Colonic mucosa (tissue), 4 donors: ENCODE results near the gene TNS2. TPM values are rescaled to one million over a fixed set of nuclear protein-coding genes. Genes with fewer than 3 reads are reported as not detected.

Source experiments
- DNase-seq: peaks from one replicate; pipeline ENCODE4 v3.0.0-alpha.2; 2020
- H3K27ac ChIP-seq: fragments of 200-600 bp; one replicate; pipeline ENCODE4 v1.8.0; 2021
- H3K27me3 ChIP-seq: fragments of 200-600 bp; one replicate; pipeline ENCODE4 v1.8.0; 2021
- H3K36me3 ChIP-seq: fragments of 200-600 bp; one replicate; pipeline ENCODE4 v1.8.0; 2021
- H3K4me1 ChIP-seq: fragments of 200-600 bp; one replicate; pipeline ENCODE4 v1.8.0; 2021; ENCODE audit warnings: mild to moderate bottlenecking
- H3K4me3 ChIP-seq: fragments of 200-600 bp; one replicate; pipeline ENCODE4 v1.8.0; 2021
- H3K9ac ChIP-seq, 2 donors: one replicate each; pipeline ENCODE4 v1.7.0; 2013; ENCODE audit warnings: control low read depth in 2 of 2, low read depth in 2 of 2, low read length in 2 of 2
- H3K9me3 ChIP-seq: fragments of 200-600 bp; one replicate; pipeline ENCODE4 v1.8.0; 2021
- CTCF ChIP-seq: fragments of 200-600 bp; IDR thresholded peaks from one replicate; pipeline ENCODE4 v1.8.0; 2022; ENCODE audit warnings: antibody characterized with exemption, mild to moderate bottlenecking
- intact Hi-C: fragments of 100-400 bp; cut with DNase I; formaldehyde crosslinking; loops from one replicate; pipeline ENCODE4 v1.14.1; 2022
- total RNA-seq, 2 donors: library from RNA; stranded (reverse); fragmentation: NEBNext Ultra II Directional in 1 of 2; extraction: Animal tissue kit (Norgen Biotek cat#: 25700) in 1 of 2; gene quantifications; one replicate each; pipeline ENCODE4 v1.2.1, GENCODE V29; 2021
- donor health status: healthy.
- donor health status: DM: no; HTN: no; CAD: no.
- donor health status: DM: no; HTN: no; CAD: no.

The TNS2 gene
- total RNA-seq, 2 donors from 2014 or later = 26.0 to 27.1 TPM

GRCh38 chr12:53061404-53062010, 11.6 kb downstream of the TNS2 start:
- H3K36me3 ChIP-seq = no peaks in the 10 kb centered on the region
- H3K27ac ChIP-seq = no peak overlapping the region
- H3K9ac ChIP-seq = no peak overlapping the region
- H3K9me3 ChIP-seq = no peaks in the 10 kb centered on the region
- intact Hi-C loops = no loop called here
- H3K4me1 ChIP-seq = peaks cover 12% of the 10 kb centered on the region
- no peak overlapping the region for H3K4me3 ChIP-seq
- TF ChIP-seq CTCF = no peak
- H3K27me3 ChIP-seq = no peaks in the 10 kb centered on the region
- DNase-seq = peak; percentile 88

- peak; percentile 18 for DNase-seq
- H3K36me3 ChIP-seq = no peaks in the 10 kb centered on the region
- intact Hi-C loops = no loop called here
- peak overlapping the region; percentile 4 to 29 for H3K9ac ChIP-seq
- no peak for TF ChIP-seq CTCF
- no peak overlapping the region for H3K4me3 ChIP-seq
- peaks cover 12% of the 10 kb centered on the region for H3K4me1 ChIP-seq
- no peaks in the 10 kb centered on the region for H3K9me3 ChIP-seq
- H3K27ac ChIP-seq = peak overlapping the region; percentile 27
- no peaks in the 10 kb centered on the region for H3K27me3 ChIP-seq
Observed at GRCh38 chr12:53062011-53062961, 12.4 kb downstream of the TNS2 start.

- H3K9me3 ChIP-seq = no peaks in the 10 kb centered on the region
- H3K9ac ChIP-seq = peak overlapping the region in 1 of 2 donors; percentile 29
- intact Hi-C loops = no loop called here
- no peaks in the 10 kb centered on the region for H3K36me3 ChIP-seq
- no peak overlapping the region for H3K27ac ChIP-seq
- peaks cover 12% of the 10 kb centered on the region for H3K4me1 ChIP-seq
- DNase-seq = peak; percentile 20
- no peak for TF ChIP-seq CTCF
- H3K27me3 ChIP-seq = no peaks in the 10 kb centered on the region
- no peak overlapping the region for H3K4me3 ChIP-seq
Observed at GRCh38 chr12:53062977-53063707, 13.3 kb downstream of the TNS2 start.

- peaks cover 12% of the 10 kb centered on the region for H3K4me1 ChIP-seq
Observed at GRCh38 chr12:53063708-53064612, 14.1 kb downstream of the TNS2 start.

More at GRCh38 chr12:53063708-53064612, 14.1 kb downstream of the TNS2 start:
- intact Hi-C loops = no loop called here
- Histone ChIP-seq H3K27ac (no peak overlapping the region), H3K4me3 (no peak overlapping the region), H3K9ac (no peak overlapping the region), H3K9me3 (no peaks in the 10 kb centered on the region), H3K27me3 (no peaks in the 10 kb centered on the region), H3K36me3 (no peaks in the 10 kb centered on the region)
- no peak for TF ChIP-seq CTCF
- peak; percentile 33 for DNase-seq
